ENCODE measurements around the gene WDR73.

WDR73 gene

GRCh38 chr15:84653910-84654688 is at the start of gene WDR73:
Gene WDR73 (minus strand): TSS chr15:84654283. CDS start chr15:84654274, 9 bp downstream.
- peak within 1 kb of the TSS; percentile 63 for H3K4me3 ChIP-seq (ENCODE audit: low read depth, low read length)
- DNase-seq (ENCODE audit: low read depth): peak; percentile 84
- TF ChIP-seq CTCF (IDR thresholded peaks at IDR 0.05; ENCODE audit: control insufficient read depth, extremely low read depth, insufficient read depth): no peak

- no peak for DNase-seq (ENCODE audit: low read depth)
- no peak for TF ChIP-seq CTCF (IDR thresholded peaks at IDR 0.05; ENCODE audit: control insufficient read depth, extremely low read depth, insufficient read depth)
- no peak overlapping the region for H3K4me3 ChIP-seq (ENCODE audit: low read depth, low read length)
Observed at GRCh38 chr15:84703808-84704207, 49.7 kb upstream of the WDR73 start.

- no peak for TF ChIP-seq CTCF (IDR thresholded peaks at IDR 0.05; ENCODE audit: control insufficient read depth, extremely low read depth, insufficient read depth)
- DNase-seq (ENCODE audit: low read depth): no peak
- H3K4me3 ChIP-seq (ENCODE audit: low read depth, low read length): no peak overlapping the region
Observed at GRCh38 chr15:84702961-84703482, 48.9 kb upstream of the WDR73 start.

- DNase-seq (ENCODE audit: low read depth): no peak
- H3K4me3 ChIP-seq (ENCODE audit: low read depth, low read length): no peak overlapping the region
- TF ChIP-seq CTCF (IDR thresholded peaks at IDR 0.05; ENCODE audit: control insufficient read depth, extremely low read depth, insufficient read depth): no peak
Observed at GRCh38 chr15:84699538-84700191, 45.6 kb upstream of the WDR73 start.

- no peak for DNase-seq (ENCODE audit: low read depth)
- TF ChIP-seq CTCF (IDR thresholded peaks at IDR 0.05; ENCODE audit: control insufficient read depth, extremely low read depth, insufficient read depth): no peak
- no peak overlapping the region for H3K4me3 ChIP-seq (ENCODE audit: low read depth, low read length)
Observed at GRCh38 chr15:84697236-84697990, 43.3 kb upstream of the WDR73 start.

DNA sequence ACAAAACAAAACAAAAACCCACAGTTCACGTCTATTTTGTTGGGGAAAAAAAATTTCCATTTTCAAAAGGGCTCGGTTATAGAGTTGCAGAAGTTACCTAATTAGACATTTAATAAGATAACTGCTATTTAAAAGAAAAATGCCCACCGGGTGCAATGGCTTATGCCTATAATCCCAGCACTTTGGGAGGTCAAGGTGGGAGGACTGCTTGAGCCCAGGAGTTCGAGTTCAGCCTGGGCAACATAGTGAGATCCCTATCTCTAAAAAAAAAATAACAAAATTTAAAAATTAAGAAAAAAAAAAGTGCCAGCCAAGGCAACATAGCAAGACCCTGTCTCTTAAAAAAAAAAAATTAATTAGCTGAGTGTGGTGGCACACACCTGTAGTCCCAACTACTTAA is 42.7 kb upstream of the WDR73 start:
- TF ChIP-seq CTCF (IDR thresholded peaks at IDR 0.05; ENCODE audit: control insufficient read depth, extremely low read depth, insufficient read depth): no peak
- DNase-seq (ENCODE audit: low read depth): no peak
- no peak overlapping the region for H3K4me3 ChIP-seq (ENCODE audit: low read depth, low read length)
